Tibial nerve (tissue), 4 donors: ENCODE measurements around the gene ITGB6.

Source experiments
- CTCF ChIP-seq, 5 experiments: fragments of 200-600 bp in 3 of 5; fragments of 450-650 bp in 2 of 5; sonication (generic) in 3 of 5; IDR thresholded peaks; one replicate each; pipeline ENCODE4 v1.5.1; 2016 to 2019; ENCODE audit warnings: antibody characterized with exemption in 5 of 5, mild to moderate bottlenecking in 3 of 5, moderate library complexity in 2 of 5
- EP300 ChIP-seq, 2 donors: sonication (generic); formaldehyde crosslinking; IDR thresholded peaks; one replicate each; pipeline ENCODE4 v1.6.1; 2017; ENCODE audit warnings: antibody characterized with exemption in 2 of 2, mild to moderate bottlenecking in 1 of 2
- POLR2A ChIP-seq, 2 donors: fragments of 450-650 bp; IDR thresholded peaks; one replicate each; pipeline ENCODE4 v1.6.1; 2017; ENCODE audit warnings: antibody characterized with exemption in 2 of 2, mild to moderate bottlenecking in 2 of 2, moderate library complexity in 2 of 2

GRCh38 chr2:160207271-160207670 lies 7.2 kb upstream of the ITGB6 start:
- no peak for TF ChIP-seq POLR2A (IDR thresholded peaks at IDR 0.05)
- no peak for TF ChIP-seq CTCF (IDR thresholded peaks at IDR 0.05)
- TF ChIP-seq EP300 (IDR thresholded peaks at IDR 0.05), result no peak
